Neural progenitor cell (in vitro differentiated cells): Measurements from ENCODE around the gene VWA3B. TPM values are rescaled to one million over a fixed set of nuclear protein-coding genes. Genes with fewer than 3 reads are reported as not detected.

ENCODE experiments used
- DNase-seq: peaks from one replicate; pipeline ENCODE4 v3.0.0-alpha.2; 2016; ENCODE audit warnings: low spot score
- H2AFZ ChIP-seq: fragments of 200-600 bp; sonication (generic); replicated peaks from 2 replicates; pipeline ENCODE4 v1.6.1; 2016; ENCODE audit warnings: antibody characterized with exemption
- H3F3A ChIP-seq: fragments of 200-600 bp; sonication (generic); 2 replicates; pipeline ENCODE4 v1.6.1; 2016; ENCODE audit warnings: antibody characterized with exemption, low read depth
- H3K27ac ChIP-seq: fragments of 200-600 bp; sonication (generic); 2 replicates; pipeline ENCODE4 v1.5.1; 2016; ENCODE audit warnings: mild to moderate bottlenecking
- H3K27me3 ChIP-seq: fragments of 200-600 bp; sonication (generic); 2 replicates; pipeline ENCODE4 v1.6.1; 2016; ENCODE audit warnings: mild to moderate bottlenecking, moderate library complexity
- H3K36me3 ChIP-seq: fragments of 200-600 bp; sonication (generic); 2 replicates; pipeline ENCODE4 v1.5.1; 2016
- H3K4me1 ChIP-seq: fragments of 200-600 bp; sonication (generic); 2 replicates; pipeline ENCODE4 v1.6.1; 2016; ENCODE audit warnings: mixed run types
- H3K4me2 ChIP-seq: fragments of 200-600 bp; sonication (generic); 2 replicates; pipeline ENCODE4 v1.6.1; 2016
- H3K4me3 ChIP-seq: fragments of 200-600 bp; sonication (generic); 2 replicates; pipeline ENCODE4 v1.5.1; 2016
- H3K79me2 ChIP-seq: fragments of 200-600 bp; sonication (generic); 2 replicates; pipeline ENCODE4 v1.6.1; 2016; ENCODE audit warnings: low read depth
- H3K9ac ChIP-seq: fragments of 200-600 bp; sonication (generic); 2 replicates; pipeline ENCODE4 v1.6.1; 2016
- H3K9me3 ChIP-seq: fragments of 200-600 bp; sonication (generic); 2 replicates; pipeline ENCODE4 v1.5.1; 2016; ENCODE audit warnings: low read depth
- H4K20me1 ChIP-seq: fragments of 200-600 bp; sonication (generic); 2 replicates; pipeline ENCODE4 v1.6.1; 2016; ENCODE audit warnings: low read depth
- H3K27ac Mint-ChIP-seq: 3 replicates; pipeline ENCODE4 v1.8.0; 2021; ENCODE audit warnings: mixed read lengths
- H3K27me3 Mint-ChIP-seq: 2 replicates; pipeline ENCODE4 v1.8.0; 2022; ENCODE audit warnings: low read depth, mild to moderate bottlenecking, inconsistent platforms, moderate library complexity, mixed read lengths; ENCODE audit not compliant: insufficient read depth
- H3K36me3 Mint-ChIP-seq: 3 replicates; pipeline ENCODE4 v1.8.0; 2021; ENCODE audit warnings: mixed read lengths
- H3K4me1 Mint-ChIP-seq: 3 replicates; pipeline ENCODE4 v1.8.0; 2021; ENCODE audit warnings: mixed read lengths
- H3K4me3 Mint-ChIP-seq: 3 replicates; pipeline ENCODE4 v1.8.0; 2021; ENCODE audit warnings: mild to moderate bottlenecking, moderate library complexity, mixed read lengths
- H3K9me3 Mint-ChIP-seq: 3 replicates; pipeline ENCODE4 v1.8.0; 2020; ENCODE audit warnings: mixed read lengths
- CTCF ChIP-seq: fragments of 200-600 bp; sonication (generic); IDR thresholded peaks from 2 replicates; pipeline ENCODE4 v1.5.1; 2017; ENCODE audit warnings: antibody characterized with exemption, mild to moderate bottlenecking
- EZH2 ChIP-seq: fragments of 200-600 bp; sonication (generic); IDR thresholded peaks from 2 replicates; pipeline ENCODE4 v1.6.1; 2017; ENCODE audit warnings: antibody characterized with exemption, mild to moderate bottlenecking, moderate library complexity
- EZH2phosphoT487 ChIP-seq: fragments of 200-600 bp; sonication (generic); IDR thresholded peaks from 2 replicates; pipeline ENCODE4 v1.6.1; 2017; ENCODE audit warnings: antibody characterized with exemption
- total RNA-seq: library from RNA; depleted of rRNA; stranded (reverse); fragments of >200 nt; gene quantifications from 2 replicates; pipeline ENCODE4 v1.2.3, GENCODE V29; 2015; ENCODE audit warnings: low replicate concordance

The VWA3B gene
- total RNA-seq, 1 donor from 2014 or later: not detected

- Mint-ChIP-seq H3K36me3 (no peaks in the 10 kb centered on the region), H3K4me3 (no peak overlapping the region), H3K9me3 (no peaks in the 10 kb centered on the region), H3K27ac (no peak overlapping the region), H3K4me1 (peaks cover 25% of the 10 kb centered on the region), H3K27me3 (peaks cover 4% of the 10 kb centered on the region)
- H2AFZ ChIP-seq: no peak overlapping the region
- DNase-seq: no peak
- no peaks in the 10 kb centered on the region for H3K36me3 ChIP-seq
- H3F3A ChIP-seq: no peaks in the 10 kb centered on the region
- H3K79me2 ChIP-seq: no peaks in the 10 kb centered on the region
- no peaks in the 10 kb centered on the region for H3K9me3 ChIP-seq
- peaks cover 15% of the 10 kb centered on the region for H3K4me1 ChIP-seq
- no peak overlapping the region for H3K4me2 ChIP-seq
- no peak for TF ChIP-seq EZH2
- no peak for TF ChIP-seq CTCF
- no peak for TF ChIP-seq EZH2phosphoT487
- no peaks in the 10 kb centered on the region for H4K20me1 ChIP-seq
- no peak overlapping the region for H3K4me3 ChIP-seq
- H3K27me3 ChIP-seq: no peaks in the 10 kb centered on the region
- H3K27ac ChIP-seq: no peak overlapping the region
- H3K9ac ChIP-seq: no peak overlapping the region
Observed at GRCh38 chr2:98296440-98296839, 209.5 kb downstream of the VWA3B start.

- Histone ChIP-seq H2AFZ (no peak overlapping the region), H3K27me3 (no peaks in the 10 kb centered on the region)
Observed at GRCh38 chr2:98297817-98298682, 211.1 kb downstream of the VWA3B start.

GRCh38 chr2:98298683-98299164 lies 211.8 kb downstream of the VWA3B start:
- Histone ChIP-seq H3K9ac (no peak overlapping the region), H3K79me2 (no peaks in the 10 kb centered on the region), H4K20me1 (no peaks in the 10 kb centered on the region), H3K36me3 (no peaks in the 10 kb centered on the region), H2AFZ (no peak overlapping the region), H3K4me1 (peaks cover 15% of the 10 kb centered on the region), H3F3A (no peaks in the 10 kb centered on the region), H3K4me2 (no peak overlapping the region), H3K27ac (no peak overlapping the region), H3K4me3 (no peak overlapping the region), H3K9me3 (no peaks in the 10 kb centered on the region), H3K27me3 (no peaks in the 10 kb centered on the region)
- no peak overlapping the region for H3K27ac Mint-ChIP-seq
- no peak for DNase-seq
- no peaks in the 10 kb centered on the region for H3K36me3 Mint-ChIP-seq
- peaks cover 29% of the 10 kb centered on the region for H3K4me1 Mint-ChIP-seq
- H3K9me3 Mint-ChIP-seq: no peaks in the 10 kb centered on the region
- H3K27me3 Mint-ChIP-seq: peaks cover 4% of the 10 kb centered on the region
- TF ChIP-seq EZH2phosphoT487 (no peak), EZH2 (no peak), CTCF (no peak)
- no peak overlapping the region for H3K4me3 Mint-ChIP-seq

More at GRCh38 chr2:98297817-98298682, 211.1 kb downstream of the VWA3B start:
- Histone ChIP-seq H3K27ac (no peak overlapping the region), H3K9ac (no peak overlapping the region), H3F3A (no peaks in the 10 kb centered on the region), H4K20me1 (no peaks in the 10 kb centered on the region), H3K79me2 (no peaks in the 10 kb centered on the region), H3K4me1 (peaks cover 15% of the 10 kb centered on the region), H3K9me3 (no peaks in the 10 kb centered on the region), H3K4me2 (no peak overlapping the region), H3K36me3 (no peaks in the 10 kb centered on the region), H3K4me3 (no peak overlapping the region)
- TF ChIP-seq CTCF: peak; percentile 20
- no peak for TF ChIP-seq EZH2phosphoT487
- DNase-seq: no peak
- peaks cover 29% of the 10 kb centered on the region for H3K4me1 Mint-ChIP-seq
- H3K9me3 Mint-ChIP-seq: no peaks in the 10 kb centered on the region
- no peak overlapping the region for H3K4me3 Mint-ChIP-seq
- H3K27ac Mint-ChIP-seq: no peak overlapping the region
- peaks cover 3% of the 10 kb centered on the region for H3K27me3 Mint-ChIP-seq
- no peaks in the 10 kb centered on the region for H3K36me3 Mint-ChIP-seq
